HUES48 (cell line): ENCODE data around the gene HAT1.
A peak's percentile ranks its signal among the peaks of the same experiment; 100 is the strongest.

ENCODE experiments used
- H3K27ac ChIP-seq: one replicate; pipeline ENCODE4 v1.7.0; 2013; ENCODE audit warnings: low read depth, low read length, inconsistent platforms
- H3K27me3 ChIP-seq: 2 replicates; pipeline ENCODE4 v1.6.1; 2013; ENCODE audit warnings: mild to moderate bottlenecking, low read length; ENCODE audit not compliant: control insufficient read depth, insufficient read depth
- H3K36me3 ChIP-seq: 2 replicates; pipeline ENCODE4 v1.6.1; 2013; ENCODE audit warnings: low read length; ENCODE audit not compliant: control insufficient read depth, insufficient read depth
- H3K4me1 ChIP-seq: 2 replicates; pipeline ENCODE4 v1.6.1; 2013; ENCODE audit warnings: mild to moderate bottlenecking, low read length; ENCODE audit not compliant: control insufficient read depth, insufficient read depth
- H3K4me3 ChIP-seq: 2 replicates; pipeline ENCODE4 v1.5.1; 2013; ENCODE audit warnings: mild to moderate bottlenecking, low read depth, low read length
- H3K9ac ChIP-seq: 2 replicates; pipeline ENCODE4 v1.6.1; 2013; ENCODE audit warnings: mild to moderate bottlenecking, low read depth, low read length, moderate library complexity
- H3K9me3 ChIP-seq: 2 replicates; pipeline ENCODE4 v1.6.1; 2013; ENCODE audit warnings: low read length; ENCODE audit not compliant: control insufficient read depth, insufficient read depth

The HAT1 gene

GRCh38 chr2:171922230-171923022 lies at the start of gene HAT1:
TSS of gene HAT1 (plus strand) at chr2:171922461. CDS start at chr2:171922501, 40 bp downstream.
- H3K9ac ChIP-seq, result peak within 1 kb of the TSS; percentile 89
- H3K9me3 ChIP-seq, result no peaks in the 10 kb centered on the region
- H3K36me3 ChIP-seq, result peaks cover 19% of the 10 kb centered on the region
- peak within 1 kb of the TSS; percentile 92 for H3K4me3 ChIP-seq
- no peaks in the 10 kb centered on the region for H3K27me3 ChIP-seq
- H3K27ac ChIP-seq, result peak within 1 kb of the TSS; percentile 94
- H3K4me1 ChIP-seq, result peaks cover 5% of the 10 kb centered on the region; the same call in 1 of the 2 replicates

- Histone ChIP-seq H3K27ac (no peak overlapping the region), H3K4me1 (no peaks in the 10 kb centered on the region), H3K9ac (no peak overlapping the region), H3K4me3 (no peak overlapping the region), H3K9me3 (no peaks in the 10 kb centered on the region), H3K36me3 (peaks cover 6% of the 10 kb centered on the region), H3K27me3 (no peaks in the 10 kb centered on the region)
Measured at GRCh38 chr2:171874517-171874916, 47.7 kb upstream of the HAT1 start.

GRCh38 chr2:171874963-171875362 lies 47.3 kb upstream of the HAT1 start:
- Histone ChIP-seq H3K27me3 (no peaks in the 10 kb centered on the region), H3K4me3 (no peak overlapping the region), H3K9ac (no peak overlapping the region), H3K36me3 (peaks cover 6% of the 10 kb centered on the region), H3K27ac (no peak overlapping the region), H3K9me3 (no peaks in the 10 kb centered on the region), H3K4me1 (no peaks in the 10 kb centered on the region)

- Histone ChIP-seq H3K36me3 (peaks cover 6% of the 10 kb centered on the region), H3K27ac (no peak overlapping the region), H3K4me3 (no peak overlapping the region), H3K4me1 (no peaks in the 10 kb centered on the region), H3K27me3 (no peaks in the 10 kb centered on the region), H3K9me3 (no peaks in the 10 kb centered on the region), H3K9ac (no peak overlapping the region)
Measured at GRCh38 chr2:171878481-171878993, 43.7 kb upstream of the HAT1 start.

- Histone ChIP-seq H3K4me3 (no peak overlapping the region), H3K4me1 (no peaks in the 10 kb centered on the region), H3K9ac (no peak overlapping the region), H3K27me3 (no peaks in the 10 kb centered on the region), H3K27ac (no peak overlapping the region), H3K36me3 (peaks cover 4% of the 10 kb centered on the region), H3K9me3 (no peaks in the 10 kb centered on the region)
Measured at GRCh38 chr2:171879865-171880264, 42.4 kb upstream of the HAT1 start.

- H3K9ac ChIP-seq, result no peak overlapping the region
- H3K9me3 ChIP-seq, result no peaks in the 10 kb centered on the region
- H3K27ac ChIP-seq, result no peak overlapping the region
- H3K36me3 ChIP-seq, result no peaks in the 10 kb centered on the region
- no peak overlapping the region for H3K4me3 ChIP-seq
- H3K27me3 ChIP-seq, result no peaks in the 10 kb centered on the region
- no peaks in the 10 kb centered on the region for H3K4me1 ChIP-seq
Measured at GRCh38 chr2:171880774-171881173, 41.5 kb upstream of the HAT1 start.

- Histone ChIP-seq H3K27me3 (no peaks in the 10 kb centered on the region), H3K9me3 (no peaks in the 10 kb centered on the region), H3K4me3 (no peak overlapping the region), H3K36me3 (no peaks in the 10 kb centered on the region), H3K9ac (no peak overlapping the region), H3K4me1 (no peaks in the 10 kb centered on the region), H3K27ac (no peak overlapping the region)
Measured at GRCh38 chr2:171882089-171882769, 40.0 kb upstream of the HAT1 start.

- H3K9ac ChIP-seq, result no peak overlapping the region
- no peaks in the 10 kb centered on the region for H3K27me3 ChIP-seq
- no peaks in the 10 kb centered on the region for H3K9me3 ChIP-seq
- H3K36me3 ChIP-seq, result no peaks in the 10 kb centered on the region
- no peak overlapping the region for H3K27ac ChIP-seq
- H3K4me3 ChIP-seq, result no peak overlapping the region
- no peaks in the 10 kb centered on the region for H3K4me1 ChIP-seq
Measured at GRCh38 chr2:171883275-171883893, 38.9 kb upstream of the HAT1 start.

- Histone ChIP-seq H3K27ac (no peak overlapping the region), H3K4me1 (peaks cover 4% of the 10 kb centered on the region; the same call in 1 of the 2 replicates), H3K9me3 (no peaks in the 10 kb centered on the region), H3K27me3 (no peaks in the 10 kb centered on the region), H3K36me3 (peaks cover 5% of the 10 kb centered on the region; the same call in 1 of the 2 replicates), H3K9ac (no peak overlapping the region), H3K4me3 (no peak overlapping the region)
Measured at GRCh38 chr2:171889333-171889732, 32.9 kb upstream of the HAT1 start.

GRCh38 chr2:171889808-171890207 lies 32.5 kb upstream of the HAT1 start:
- Histone ChIP-seq H3K9me3 (no peaks in the 10 kb centered on the region), H3K27ac (no peak overlapping the region), H3K27me3 (no peaks in the 10 kb centered on the region), H3K4me1 (peaks cover 8% of the 10 kb centered on the region), H3K36me3 (peaks cover 5% of the 10 kb centered on the region; the same call in 1 of the 2 replicates), H3K4me3 (no peak overlapping the region), H3K9ac (no peak overlapping the region)
